ENCODE measurements around the gene ECE1.

DNA sequence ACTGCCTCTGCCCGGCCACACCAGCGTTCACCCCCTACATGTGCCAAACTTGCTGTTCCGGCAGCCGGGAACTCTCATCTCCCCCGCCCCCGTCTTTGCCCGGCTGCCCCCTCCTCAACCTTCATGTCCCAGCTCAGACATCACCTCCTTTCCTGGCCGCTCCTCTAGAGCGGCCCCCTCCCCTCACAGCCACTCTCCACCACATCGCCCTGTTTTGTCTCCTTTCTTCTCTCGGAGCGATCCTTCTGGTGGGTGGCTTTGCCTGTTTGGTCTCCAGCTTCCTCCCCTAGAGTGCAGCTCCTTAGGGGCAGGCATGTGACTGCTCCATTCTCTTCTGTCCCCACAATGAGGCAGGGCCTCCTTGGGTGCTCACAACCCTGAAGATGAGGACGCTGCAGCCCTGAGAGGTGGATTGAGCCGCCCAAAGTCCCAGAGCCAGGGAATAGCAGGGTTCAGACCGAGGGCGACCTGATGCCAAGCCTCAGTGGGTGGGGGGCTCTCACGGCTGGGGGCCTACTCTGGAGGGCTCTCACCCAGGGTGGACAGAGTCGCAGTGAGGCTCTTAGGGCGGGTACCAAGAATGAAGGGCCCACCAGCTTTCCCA lies 44.9 kb upstream of the ECE1 start:
- TF ChIP-seq, protein P1, sequence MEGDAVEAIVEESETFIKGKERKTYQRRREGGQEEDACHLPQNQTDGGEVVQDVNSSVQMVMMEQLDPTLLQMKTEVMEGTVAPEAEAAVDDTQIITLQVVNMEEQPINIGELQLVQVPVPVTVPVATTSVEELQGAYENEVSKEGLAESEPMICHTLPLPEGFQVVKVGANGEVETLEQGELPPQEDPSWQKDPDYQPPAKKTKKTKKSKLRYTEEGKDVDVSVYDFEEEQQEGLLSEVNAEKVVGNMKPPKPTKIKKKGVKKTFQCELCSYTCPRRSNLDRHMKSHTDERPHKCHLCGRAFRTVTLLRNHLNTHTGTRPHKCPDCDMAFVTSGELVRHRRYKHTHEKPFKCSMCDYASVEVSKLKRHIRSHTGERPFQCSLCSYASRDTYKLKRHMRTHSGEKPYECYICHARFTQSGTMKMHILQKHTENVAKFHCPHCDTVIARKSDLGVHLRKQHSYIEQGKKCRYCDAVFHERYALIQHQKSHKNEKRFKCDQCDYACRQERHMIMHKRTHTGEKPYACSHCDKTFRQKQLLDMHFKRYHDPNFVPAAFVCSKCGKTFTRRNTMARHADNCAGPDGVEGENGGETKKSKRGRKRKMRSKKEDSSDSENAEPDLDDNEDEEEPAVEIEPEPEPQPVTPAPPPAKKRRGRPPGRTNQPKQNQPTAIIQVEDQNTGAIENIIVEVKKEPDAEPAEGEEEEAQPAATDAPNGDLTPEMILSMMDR (IDR thresholded peaks at IDR 0.05), result no peak
- no peak for TF ChIP-seq POLR2A (IDR thresholded peaks at IDR 0.05)

All from uterus (tissue), 2 donors.